HTERT RPE-1 (cell line): ENCODE data around the gene RNF13.
"Not testable (repeated sequence)": the region's sequence is repeated elsewhere in the genome, so short reads cannot be mapped to it uniquely, and the experiment has no call there.

Source experiments
- in situ Hi-C: fragments of 300-500 bp; cut with MboI; formaldehyde crosslinking; loops from 4 replicates; pipeline ENCODE4 v1.14.3; 2020; ENCODE audit warnings: low sequenced_read_pairs

Gene RNF13

GRCh38 chr3:149894205-149894604, 81.2 kb downstream of the RNF13 start:
- in situ Hi-C loops = no loop called here

GRCh38 chr3:149895339-149895738, 82.3 kb downstream of the RNF13 start:
- in situ Hi-C loops = no loop called here

- in situ Hi-C loops = no loop called here
These were observed 82.8 kb downstream of the RNF13 start for GRCh38 chr3:149895769-149896168.

GRCh38 chr3:149898771-149899170, 85.8 kb downstream of the RNF13 start:
- in situ Hi-C loops = no loop called here

GRCh38 chr3:149900322-149900721, 87.3 kb downstream of the RNF13 start:
- in situ Hi-C loops = no loop called here

GRCh38 chr3:149901770-149902169, 88.8 kb downstream of the RNF13 start:
- in situ Hi-C loops = no loop called here

- in situ Hi-C loops = no loop called here
These were observed 89.6 kb downstream of the RNF13 start for GRCh38 chr3:149902498-149903139.

- in situ Hi-C loops = no loop called here
These were observed 93.0 kb downstream of the RNF13 start for GRCh38 chr3:149906036-149906435.

- in situ Hi-C loops = no loop called here
These were observed 95.5 kb downstream of the RNF13 start for GRCh38 chr3:149908424-149908957.

GRCh38 chr3:149909923-149910322, 96.9 kb downstream of the RNF13 start:
- in situ Hi-C loops = no loop called here

GRCh38 chr3:149917124-149917667, 104.2 kb downstream of the RNF13 start:
- in situ Hi-C loops = no loop called here

- in situ Hi-C loops = no loop called here
These were observed 106.5 kb downstream of the RNF13 start for GRCh38 chr3:149919509-149919908.

- in situ Hi-C loops = no loop called here
These were observed 107.1 kb downstream of the RNF13 start for GRCh38 chr3:149920119-149920518.

- in situ Hi-C loops = no loop called here
These were observed 120.0 kb downstream of the RNF13 start for GRCh38 chr3:149933008-149933407.

- in situ Hi-C loops = no loop called here
These were observed 120.8 kb downstream of the RNF13 start for GRCh38 chr3:149933858-149934257.

- in situ Hi-C loops = no loop called here
These were observed 121.5 kb downstream of the RNF13 start for GRCh38 chr3:149934524-149934923.

GRCh38 chr3:149936812-149937230, 123.8 kb downstream of the RNF13 start:
- in situ Hi-C loops = no loop called here

- in situ Hi-C loops = not testable (repeated sequence)
These were observed 125.5 kb downstream of the RNF13 start for GRCh38 chr3:149938392-149939055.

GRCh38 chr3:149941186-149941585, 128.2 kb downstream of the RNF13 start:
- in situ Hi-C loops = no loop called here

GRCh38 chr3:149941946-149942345, 128.9 kb downstream of the RNF13 start:
- in situ Hi-C loops = no loop called here

- in situ Hi-C loops = no loop called here
These were observed 129.4 kb downstream of the RNF13 start for GRCh38 chr3:149942409-149942808.

GRCh38 chr3:149943966-149944365, 131.0 kb downstream of the RNF13 start:
- in situ Hi-C loops = not testable (repeated sequence)
